GM12864 (cell line): ENCODE results near the gene ZNF341.

ENCODE experiments used
- DNase-seq: peaks from one replicate; pipeline ENCODE4 v3.0.0-alpha.2; 2011; ENCODE audit warnings: low read depth
- H3K4me3 ChIP-seq: 2 replicates; pipeline ENCODE4 v1.5.1; 2011; ENCODE audit warnings: mild to moderate bottlenecking, low read depth, low read length, control low read depth
- TF ChIP-seq, protein P1 (sequence below): IDR thresholded peaks from 2 replicates; pipeline ENCODE4 v1.5.1; 2011; ENCODE audit warnings: low read depth, mild to moderate bottlenecking, moderate library complexity, low read length, control low read depth, inconsistent platforms; ENCODE audit errors: missing control alignments

Gene ZNF341

DNA sequence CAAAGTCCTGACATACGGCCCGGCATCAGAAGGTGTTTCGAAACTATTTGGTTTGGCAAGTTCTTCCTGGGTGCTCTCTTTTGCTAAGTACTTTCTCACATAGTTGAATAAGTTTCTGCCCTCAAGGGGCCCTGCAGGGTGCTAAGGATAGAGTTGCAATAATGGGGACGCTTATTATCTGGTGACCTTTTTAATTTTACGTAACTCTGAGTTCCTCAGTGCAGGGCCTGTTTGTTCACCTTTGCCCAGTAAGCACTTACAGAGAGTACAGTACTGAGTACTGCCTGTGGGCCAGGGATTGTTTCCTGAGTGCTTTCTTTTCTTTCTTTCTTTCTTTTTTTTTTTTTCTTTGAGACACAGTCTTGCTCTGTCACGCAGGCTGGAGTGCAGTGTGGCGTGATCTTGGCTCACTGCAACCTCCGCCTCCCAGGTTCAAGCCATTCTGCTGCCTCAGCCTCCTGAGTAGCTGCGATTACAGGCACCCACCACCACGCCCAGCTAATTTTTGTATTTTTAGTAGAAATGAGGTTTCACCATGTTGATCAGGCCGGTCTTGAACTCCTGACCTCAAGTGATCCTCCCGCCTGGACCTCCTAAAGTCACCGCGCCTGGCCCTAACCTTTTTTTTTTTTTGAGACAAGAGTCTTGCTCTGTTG is 7.2 kb upstream of the ZNF341 start:
- DNase-seq = no peak
- TF ChIP-seq, protein P1, sequence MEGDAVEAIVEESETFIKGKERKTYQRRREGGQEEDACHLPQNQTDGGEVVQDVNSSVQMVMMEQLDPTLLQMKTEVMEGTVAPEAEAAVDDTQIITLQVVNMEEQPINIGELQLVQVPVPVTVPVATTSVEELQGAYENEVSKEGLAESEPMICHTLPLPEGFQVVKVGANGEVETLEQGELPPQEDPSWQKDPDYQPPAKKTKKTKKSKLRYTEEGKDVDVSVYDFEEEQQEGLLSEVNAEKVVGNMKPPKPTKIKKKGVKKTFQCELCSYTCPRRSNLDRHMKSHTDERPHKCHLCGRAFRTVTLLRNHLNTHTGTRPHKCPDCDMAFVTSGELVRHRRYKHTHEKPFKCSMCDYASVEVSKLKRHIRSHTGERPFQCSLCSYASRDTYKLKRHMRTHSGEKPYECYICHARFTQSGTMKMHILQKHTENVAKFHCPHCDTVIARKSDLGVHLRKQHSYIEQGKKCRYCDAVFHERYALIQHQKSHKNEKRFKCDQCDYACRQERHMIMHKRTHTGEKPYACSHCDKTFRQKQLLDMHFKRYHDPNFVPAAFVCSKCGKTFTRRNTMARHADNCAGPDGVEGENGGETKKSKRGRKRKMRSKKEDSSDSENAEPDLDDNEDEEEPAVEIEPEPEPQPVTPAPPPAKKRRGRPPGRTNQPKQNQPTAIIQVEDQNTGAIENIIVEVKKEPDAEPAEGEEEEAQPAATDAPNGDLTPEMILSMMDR = no peak
- no peak overlapping the region for H3K4me3 ChIP-seq

DNA sequence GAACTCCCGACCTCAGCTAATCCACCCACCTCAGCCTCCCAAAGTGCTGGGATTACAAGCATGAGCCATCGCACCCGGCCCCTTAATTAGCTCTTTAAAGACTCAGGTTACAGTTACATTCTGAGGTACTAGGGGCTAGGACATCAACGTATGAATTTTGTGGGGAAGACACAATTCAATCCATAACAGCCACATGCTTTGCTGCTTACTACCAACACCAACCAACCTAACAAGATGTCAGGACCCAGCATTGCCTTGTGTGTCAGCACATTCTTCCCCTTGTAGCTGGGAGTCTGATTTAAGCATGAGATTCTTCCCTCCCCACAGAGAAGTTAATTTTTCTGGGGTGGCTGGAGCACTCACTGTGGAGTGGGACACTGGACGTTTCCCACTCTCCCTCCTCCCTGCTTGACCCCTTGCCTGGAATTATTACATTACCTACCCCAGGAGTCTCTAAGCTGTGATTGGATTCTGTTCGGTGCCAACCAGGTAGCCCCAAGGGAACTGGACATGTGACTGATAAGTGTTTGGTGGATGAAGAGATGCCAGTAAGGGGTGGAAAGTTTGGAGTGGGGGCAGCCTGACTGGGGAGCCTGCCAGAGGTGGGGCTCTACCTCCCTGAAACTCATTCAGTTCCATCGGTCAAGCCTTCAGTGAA is 6.1 kb upstream of the ZNF341 start:
- H3K4me3 ChIP-seq = no peak overlapping the region
- no peak for DNase-seq
- TF ChIP-seq, protein P1 = no peak

DNA sequence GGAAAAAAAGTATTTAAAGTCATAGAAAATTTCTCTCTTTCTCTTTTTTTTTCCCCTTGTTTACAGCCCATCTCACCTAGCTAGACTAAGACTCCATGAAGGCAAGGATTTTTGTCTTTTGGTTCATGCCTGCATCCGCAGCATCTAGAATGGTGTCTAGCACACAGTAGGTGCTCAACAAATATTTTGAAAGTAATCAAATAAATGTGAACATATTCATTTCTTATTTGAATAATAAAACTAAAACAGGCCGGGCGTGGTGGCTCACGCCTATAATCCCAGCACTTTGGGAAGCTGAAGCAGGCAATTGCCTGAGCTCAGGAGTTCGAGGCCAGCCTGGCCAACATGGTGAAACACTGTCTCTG is 4.7 kb upstream of the ZNF341 start:
- no peak overlapping the region for H3K4me3 ChIP-seq
- DNase-seq = no peak
- TF ChIP-seq, protein P1 = no peak

DNA sequence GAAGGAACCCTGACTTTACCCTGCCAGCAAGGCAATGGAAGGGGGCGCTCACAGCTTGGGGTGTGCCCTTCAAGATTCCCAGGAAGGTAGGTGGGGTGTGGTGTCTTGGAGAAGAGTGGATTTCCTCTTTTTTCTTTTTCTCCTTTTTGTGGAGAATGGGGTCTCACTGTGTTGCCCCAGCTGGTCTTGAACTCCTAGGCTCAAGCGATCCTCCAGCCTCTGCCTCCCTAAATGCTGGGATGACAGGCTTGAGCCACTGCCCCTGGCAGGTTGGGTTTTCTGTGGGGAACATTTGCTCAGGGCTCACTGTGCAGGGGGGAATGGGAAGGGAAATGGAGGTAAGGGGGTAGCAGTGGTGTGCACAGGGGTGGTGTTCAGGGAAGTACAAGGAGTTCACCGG is 4.0 kb upstream of the ZNF341 start:
- H3K4me3 ChIP-seq = no peak overlapping the region
- TF ChIP-seq, protein P1 = no peak

DNA sequence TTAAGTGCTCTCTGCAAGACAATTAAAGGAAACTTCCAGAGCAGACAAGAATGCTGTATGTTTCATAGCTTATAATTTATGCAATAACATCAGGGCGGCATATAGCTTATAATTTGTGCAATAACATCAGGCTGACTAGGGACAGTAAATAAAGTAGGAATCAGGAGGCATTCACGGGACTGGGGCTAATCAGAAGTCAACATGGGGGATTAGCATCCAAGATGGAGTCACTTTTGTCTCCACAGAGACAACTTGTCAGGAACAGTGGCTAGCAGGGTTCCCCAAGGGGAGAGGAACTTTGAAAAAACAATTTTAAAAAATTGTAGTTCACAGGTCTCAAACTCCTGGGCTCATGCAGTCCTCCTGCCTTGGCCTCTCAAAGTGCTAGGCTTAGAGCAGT is 3.3 kb upstream of the ZNF341 start:
- TF ChIP-seq, protein P1 = no peak
- no peak for DNase-seq
- no peak overlapping the region for H3K4me3 ChIP-seq

More for the DNA sequence above, 4.0 kb upstream of the ZNF341 start:
- no peak for DNase-seq

DNA sequence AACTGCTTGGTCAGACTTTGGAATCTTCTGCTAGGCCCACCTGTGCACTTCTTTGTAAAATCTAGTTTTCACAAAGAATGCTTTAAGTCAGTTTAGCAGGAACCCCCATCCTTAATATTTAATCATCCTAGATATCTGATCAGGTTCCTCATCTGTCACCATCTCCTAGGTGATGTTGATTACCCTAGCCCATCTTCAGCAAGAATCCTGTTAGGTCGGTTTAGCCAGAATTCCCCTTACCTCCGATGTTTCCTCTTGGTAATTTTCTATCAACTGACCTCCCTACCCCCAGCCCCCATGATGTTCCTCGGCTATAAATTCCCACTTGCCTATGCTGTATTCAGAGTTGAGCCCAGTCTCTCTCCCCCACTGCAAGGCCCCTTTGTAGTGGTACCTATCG is 2.7 kb upstream of the ZNF341 start:
- DNase-seq = no peak
- TF ChIP-seq, protein P1 = no peak

More for the DNA sequence above, 2.7 kb upstream of the ZNF341 start:
- H3K4me3 ChIP-seq = no peak overlapping the region
